Measurements from ENCODE around the gene CACNB2.

- no peak for TF ChIP-seq CTCF (IDR thresholded peaks at IDR 0.05; ENCODE audit: low read depth, low read length, missing input control)
- no peak for TF ChIP-seq EGR1 (IDR thresholded peaks at IDR 0.05; ENCODE audit: low read depth in 2 of 2)
- no peak for TF ChIP-seq RXRA (IDR thresholded peaks at IDR 0.05)
- TF ChIP-seq MAX (IDR thresholded peaks at IDR 0.05) = no peak
- no peak for TF ChIP-seq ATF3 (IDR thresholded peaks at IDR 0.05)
- TF ChIP-seq TAF1 (conservative IDR thresholded peaks at IDR 0.05) = no peak
- no peak for TF ChIP-seq JUND (IDR thresholded peaks at IDR 0.05)
- TF ChIP-seq SP1 (IDR thresholded peaks at IDR 0.05) = no peak
These were observed 106.7 kb downstream of the CACNB2 start for GRCh38 chr10:18246967-18247366.

Data from liver (tissue), 3 donors.